Osteocyte (in vitro differentiated cells): ENCODE measurements around the gene GUSB. TPM values are rescaled to one million over a fixed set of nuclear protein-coding genes. Genes with fewer than 3 reads are reported as not detected.

Experiments used
- DNase-seq: peaks from one replicate; pipeline ENCODE4 v3.0.0; 2021; ENCODE audit warnings: mixed read lengths; ENCODE audit not compliant: unreplicated experiment; ENCODE audit errors: extremely low spot score
- H3K27ac Mint-ChIP-seq: one replicate; pipeline ENCODE4 v1.8.0; 2021; ENCODE audit warnings: mild to moderate bottlenecking, mixed read lengths; ENCODE audit not compliant: unreplicated experiment
- H3K27me3 Mint-ChIP-seq: one replicate; pipeline ENCODE4 v1.8.0; 2021; ENCODE audit warnings: mixed read lengths; ENCODE audit not compliant: unreplicated experiment
- H3K36me3 Mint-ChIP-seq: one replicate; pipeline ENCODE4 v1.8.0; 2021; ENCODE audit warnings: mixed read lengths; ENCODE audit not compliant: unreplicated experiment
- H3K4me1 Mint-ChIP-seq: one replicate; pipeline ENCODE4 v1.8.0; 2021; ENCODE audit warnings: mixed read lengths; ENCODE audit not compliant: unreplicated experiment
- H3K4me3 Mint-ChIP-seq: one replicate; pipeline ENCODE4 v1.8.0; 2021; ENCODE audit warnings: mild to moderate bottlenecking, moderate library complexity, mixed read lengths; ENCODE audit not compliant: unreplicated experiment
- H3K9me3 Mint-ChIP-seq: one replicate; pipeline ENCODE4 v1.8.0; 2021; ENCODE audit warnings: mixed read lengths; ENCODE audit not compliant: unreplicated experiment
- total RNA-seq: library from RNA; stranded (reverse); gene quantifications from 2 replicates; pipeline ENCODE4 v1.2.1, GENCODE V29; 2021
- TF ChIP-seq, protein P1 (sequence below): fragments of 200-600 bp; sonication (generic); IDR thresholded peaks from 2 replicates; pipeline ENCODE4 v1.5.0; 2021; ENCODE audit warnings: antibody characterized with exemption, mild to moderate bottlenecking, moderate library complexity

GUSB gene
- total RNA-seq, 1 donor from 2014 or later = 48.2 TPM

DNA sequence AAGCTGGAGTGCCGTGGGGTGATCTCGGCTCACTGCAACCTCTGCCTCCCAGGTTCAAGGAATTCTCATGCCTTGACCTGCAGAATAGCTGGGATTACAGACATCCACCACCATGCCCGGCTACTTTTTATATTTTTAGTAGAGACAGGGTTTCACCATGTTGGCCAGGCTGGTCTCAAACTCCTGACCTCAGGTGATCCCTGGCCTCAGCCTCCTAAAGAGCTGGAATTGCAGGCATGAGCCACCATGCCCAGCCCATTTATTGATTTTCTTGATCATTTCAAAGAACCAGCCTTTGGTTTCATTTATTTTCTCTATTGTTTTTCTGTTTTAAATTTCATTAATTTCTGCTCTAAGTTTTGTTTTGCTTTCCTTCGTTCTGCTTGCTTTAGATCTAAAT lies 50.3 kb downstream of the GUSB start:
- H3K4me3 Mint-ChIP-seq = no peak overlapping the region

DNA sequence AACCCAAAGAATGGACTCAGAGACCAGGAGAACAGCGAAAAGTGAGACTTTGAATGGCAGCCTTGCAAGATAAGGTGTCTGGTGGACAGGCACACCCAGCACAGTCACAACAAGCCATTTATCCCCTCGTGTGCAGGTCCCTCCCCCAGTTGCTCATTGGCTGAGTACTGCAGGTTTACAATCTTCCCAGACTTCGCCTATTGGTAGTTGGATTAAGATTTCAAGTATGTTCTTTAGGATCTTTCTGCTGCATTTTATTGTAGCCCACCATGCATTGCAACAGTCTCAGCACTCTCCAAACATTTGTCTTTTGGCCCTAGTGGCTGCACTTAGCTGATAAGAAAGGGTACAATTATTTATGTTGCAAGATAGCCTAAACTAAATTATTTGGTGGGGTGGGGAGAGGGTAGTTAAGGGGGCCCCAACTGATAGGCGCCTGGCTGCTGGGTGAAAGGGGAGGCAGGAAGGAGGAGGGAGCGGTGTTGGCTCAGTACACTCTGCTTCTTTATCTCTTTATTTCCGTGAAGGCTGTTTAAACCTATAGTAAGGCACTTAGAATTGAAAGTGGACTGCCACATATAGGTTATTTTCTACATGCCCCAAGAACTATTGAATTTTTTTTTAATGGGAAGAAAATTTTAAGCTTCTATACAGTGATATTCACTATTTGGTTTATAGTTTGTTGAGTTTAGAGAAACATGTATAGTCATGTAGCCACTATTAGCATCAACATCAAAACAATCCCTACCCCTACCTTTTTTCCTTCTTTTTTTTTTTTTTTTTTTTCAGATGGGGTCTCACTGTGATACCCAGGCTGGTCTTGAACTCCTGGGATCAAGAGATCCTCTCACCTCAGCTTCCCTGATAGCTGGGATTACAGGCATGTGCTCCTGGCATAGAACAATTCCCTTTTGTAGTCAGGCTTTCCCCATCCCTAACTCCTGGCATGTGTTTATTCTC lies 54.2 kb downstream of the GUSB start:
- H3K36me3 Mint-ChIP-seq = no peaks in the 10 kb centered on the region
- no peaks in the 10 kb centered on the region for H3K4me1 Mint-ChIP-seq
- TF ChIP-seq, protein P1, sequence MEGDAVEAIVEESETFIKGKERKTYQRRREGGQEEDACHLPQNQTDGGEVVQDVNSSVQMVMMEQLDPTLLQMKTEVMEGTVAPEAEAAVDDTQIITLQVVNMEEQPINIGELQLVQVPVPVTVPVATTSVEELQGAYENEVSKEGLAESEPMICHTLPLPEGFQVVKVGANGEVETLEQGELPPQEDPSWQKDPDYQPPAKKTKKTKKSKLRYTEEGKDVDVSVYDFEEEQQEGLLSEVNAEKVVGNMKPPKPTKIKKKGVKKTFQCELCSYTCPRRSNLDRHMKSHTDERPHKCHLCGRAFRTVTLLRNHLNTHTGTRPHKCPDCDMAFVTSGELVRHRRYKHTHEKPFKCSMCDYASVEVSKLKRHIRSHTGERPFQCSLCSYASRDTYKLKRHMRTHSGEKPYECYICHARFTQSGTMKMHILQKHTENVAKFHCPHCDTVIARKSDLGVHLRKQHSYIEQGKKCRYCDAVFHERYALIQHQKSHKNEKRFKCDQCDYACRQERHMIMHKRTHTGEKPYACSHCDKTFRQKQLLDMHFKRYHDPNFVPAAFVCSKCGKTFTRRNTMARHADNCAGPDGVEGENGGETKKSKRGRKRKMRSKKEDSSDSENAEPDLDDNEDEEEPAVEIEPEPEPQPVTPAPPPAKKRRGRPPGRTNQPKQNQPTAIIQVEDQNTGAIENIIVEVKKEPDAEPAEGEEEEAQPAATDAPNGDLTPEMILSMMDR = no peak
- no peaks in the 10 kb centered on the region for H3K9me3 Mint-ChIP-seq
- DNase-seq = no peak
- H3K27ac Mint-ChIP-seq = no peak overlapping the region
- no peak overlapping the region for H3K4me3 Mint-ChIP-seq
- H3K27me3 Mint-ChIP-seq = no peaks in the 10 kb centered on the region

More for the DNA sequence above, 50.3 kb downstream of the GUSB start:
- Mint-ChIP-seq H3K9me3 (peaks cover 11% of the 10 kb centered on the region), H3K4me1 (no peaks in the 10 kb centered on the region), H3K27me3 (no peaks in the 10 kb centered on the region), H3K36me3 (peaks cover 3% of the 10 kb centered on the region), H3K27ac (no peak overlapping the region)
- TF ChIP-seq, protein P1 = no peak
- no peak for DNase-seq

DNA sequence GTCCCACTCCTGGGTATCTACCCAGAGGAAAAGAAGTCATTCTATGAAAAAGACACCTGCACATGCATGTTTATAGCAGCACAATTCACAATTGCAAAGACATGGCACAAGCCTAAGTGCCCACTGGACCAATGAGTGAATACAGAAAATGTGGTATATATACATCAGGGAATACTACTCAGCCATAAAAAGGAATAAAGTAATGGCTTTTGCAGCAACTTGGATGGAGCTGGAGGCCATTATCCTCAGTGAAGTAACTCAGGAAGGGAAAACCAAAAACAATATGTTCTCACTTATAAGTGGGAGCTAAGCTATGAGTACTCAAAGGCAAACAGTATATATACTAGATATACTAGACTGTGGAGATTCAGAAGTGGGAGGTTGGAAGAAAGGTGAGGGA lies 55.4 kb downstream of the GUSB start:
- no peak overlapping the region for H3K4me3 Mint-ChIP-seq
- H3K4me1 Mint-ChIP-seq = no peaks in the 10 kb centered on the region
- no peaks in the 10 kb centered on the region for H3K27me3 Mint-ChIP-seq
- DNase-seq = no peak
- H3K9me3 Mint-ChIP-seq = no peaks in the 10 kb centered on the region
- H3K36me3 Mint-ChIP-seq = no peaks in the 10 kb centered on the region
- H3K27ac Mint-ChIP-seq = no peak overlapping the region
- TF ChIP-seq, protein P1 = no peak

DNA sequence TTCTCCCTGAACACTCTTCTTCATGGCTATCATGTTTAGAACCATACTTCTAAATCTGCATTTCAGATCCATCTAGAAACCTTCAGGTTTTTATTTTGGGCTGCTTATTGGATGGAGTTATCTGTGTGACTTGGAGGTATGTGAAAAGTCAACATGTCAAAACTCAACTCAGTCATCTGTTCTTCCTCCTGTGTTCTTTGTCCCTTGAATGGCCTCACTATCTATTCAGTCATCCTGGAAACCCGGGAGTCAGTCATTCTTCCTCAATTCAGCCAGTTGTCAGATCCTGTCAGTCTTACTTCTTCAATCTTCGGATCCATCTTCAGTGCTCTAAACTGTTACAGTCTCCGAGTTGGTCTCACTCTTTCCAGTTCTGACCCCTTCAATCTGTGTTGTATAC lies 57.0 kb downstream of the GUSB start:
- no peak for DNase-seq
- no peak overlapping the region for H3K4me3 Mint-ChIP-seq
- H3K36me3 Mint-ChIP-seq = no peaks in the 10 kb centered on the region
- no peaks in the 10 kb centered on the region for H3K9me3 Mint-ChIP-seq
- TF ChIP-seq, protein P1 = no peak
- no peak overlapping the region for H3K27ac Mint-ChIP-seq
- no peaks in the 10 kb centered on the region for H3K27me3 Mint-ChIP-seq
- H3K4me1 Mint-ChIP-seq = no peaks in the 10 kb centered on the region

DNA sequence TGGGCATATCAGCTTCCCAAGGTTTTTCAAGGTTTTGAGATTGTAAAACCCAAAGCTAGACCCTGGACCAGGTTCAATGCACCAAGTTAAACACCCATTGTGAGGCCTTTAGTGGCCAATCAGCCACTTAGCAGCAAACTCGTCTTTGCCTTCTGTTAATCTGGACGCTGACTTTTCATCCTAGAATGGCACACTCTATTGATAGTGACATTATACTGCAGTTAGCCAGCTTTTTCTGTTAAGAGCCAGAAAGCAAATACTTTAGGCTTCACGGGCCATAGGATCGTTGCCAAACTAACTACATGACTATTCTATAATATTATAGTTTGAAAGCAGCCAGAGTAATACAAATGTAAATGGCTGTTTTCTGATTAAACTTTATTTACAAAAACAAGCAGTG lies 57.8 kb downstream of the GUSB start:
- TF ChIP-seq, protein P1 = no peak
- Mint-ChIP-seq H3K36me3 (no peaks in the 10 kb centered on the region), H3K9me3 (no peaks in the 10 kb centered on the region), H3K4me3 (no peak overlapping the region), H3K4me1 (no peaks in the 10 kb centered on the region), H3K27ac (no peak overlapping the region), H3K27me3 (no peaks in the 10 kb centered on the region)
- DNase-seq = no peak
